Tibial nerve (tissue), 3 donors: ENCODE data around the gene LAMB2.

Experiments used
- CTCF ChIP-seq, 5 experiments: fragments of 200-600 bp in 3 of 5; fragments of 450-650 bp in 2 of 5; sonication (generic) in 3 of 5; IDR thresholded peaks; one replicate each; pipeline ENCODE4 v1.5.1; 2016 to 2019; ENCODE audit warnings: antibody characterized with exemption in 5 of 5, mild to moderate bottlenecking in 3 of 5, moderate library complexity in 2 of 5
- POLR2A ChIP-seq, 2 donors: fragments of 450-650 bp; IDR thresholded peaks; one replicate each; pipeline ENCODE4 v1.6.1; 2017; ENCODE audit warnings: antibody characterized with exemption in 2 of 2, mild to moderate bottlenecking in 2 of 2, moderate library complexity in 2 of 2

- peak; percentile 21 to 84 (median 42) for TF ChIP-seq CTCF (IDR thresholded peaks at IDR 0.05)
- TF ChIP-seq POLR2A (IDR thresholded peaks at IDR 0.05), result peak; percentile 72 to 77
Measured at GRCh38 chr3:49093853-49094767, 38.7 kb downstream of the LAMB2 start, which contains the start of gene QRICH1.
